Cardiac fibroblast (primary cell): ENCODE data around the gene ARHGEF28.

ENCODE experiments used
- DNase-seq, 2 donors: peaks; one replicate each; pipeline versions ENCODE4 v3.0.0 to v3.0.0-alpha.2; 2010; ENCODE audit warnings: low read depth in 2 of 2
- H3K4me3 ChIP-seq, 2 donors: replicated peaks in 1 of 2; 1 replicate in 1 of 2; 2 replicates in 1 of 2; pipeline ENCODE4 v1.5.1; 2011; ENCODE audit warnings: low read depth in 2 of 2, low read length in 2 of 2, mild to moderate bottlenecking in 2 of 2, moderate library complexity in 1 of 2
- CTCF ChIP-seq: IDR thresholded peaks from one replicate; pipeline ENCODE4 v1.5.1; 2011; ENCODE audit warnings: low read depth, mild to moderate bottlenecking, low read length, inconsistent platforms

ARHGEF28 gene

GRCh38 chr5:73740274-73740790 lies 114.3 kb downstream of the ARHGEF28 start:
- DNase-seq: no peak
- H3K4me3 ChIP-seq: no peak overlapping the region
- no peak for TF ChIP-seq CTCF

GRCh38 chr5:73743161-73743560 lies 117.2 kb downstream of the ARHGEF28 start:
- DNase-seq: peak in 1 of 2 donors; percentile 33
- no peak overlapping the region for H3K4me3 ChIP-seq
- no peak for TF ChIP-seq CTCF

- DNase-seq: no peak
- no peak overlapping the region for H3K4me3 ChIP-seq
- TF ChIP-seq CTCF: no peak
Observed at GRCh38 chr5:73745836-73746235, 119.8 kb downstream of the ARHGEF28 start.

GRCh38 chr5:73746608-73747007 lies 120.6 kb downstream of the ARHGEF28 start:
- no peak overlapping the region for H3K4me3 ChIP-seq
- no peak for DNase-seq
- no peak for TF ChIP-seq CTCF

- DNase-seq: peak; percentile 22 to 39
- no peak overlapping the region for H3K4me3 ChIP-seq
- no peak for TF ChIP-seq CTCF
Observed at GRCh38 chr5:73747696-73748380, 121.8 kb downstream of the ARHGEF28 start.

GRCh38 chr5:73748510-73749400 lies 122.8 kb downstream of the ARHGEF28 start:
- DNase-seq: peak; percentile 71 to 89
- H3K4me3 ChIP-seq: peak overlapping the region; percentile 14 to 21
- no peak for TF ChIP-seq CTCF
